IMR-90 (cell line): ENCODE results near the gene SMLR1. TPM values are rescaled to one million over a fixed set of nuclear protein-coding genes. Genes with fewer than 3 reads are reported as not detected.

Experiments used
- ATAC-seq: fragments of 200-7000 bp; cut with Tn5 transposase; 2 replicates; pipeline ENCODE4 v1.9.1; 2020; ENCODE audit warnings: low read depth, mild to moderate bottlenecking, moderate library complexity
- BruUV-seq: library from RNA; stranded (reverse); fragments of 400-500 nt; replicated peaks from 2 replicates; lab custom pipeline; 2021; lab: Mats Ljungman, UMichigan
- CTCF ChIA-PET: fragments of 300-600 bp; formaldehyde crosslinking; extraction: SDS; loops from one replicate; lab custom pipeline; 2021; ENCODE audit warnings: antibody characterized with exemption; lab: Yijun Ruan, JAX
- POLR2A ChIA-PET: fragments of 300-600 bp; sonication (Branson Sonifier 250); formaldehyde crosslinking; loops from one replicate; lab custom pipeline; 2022; ENCODE audit warnings: antibody characterized with exemption; ENCODE audit not compliant: unreplicated experiment; lab: Charles Lee
- DNase-seq: peaks from one replicate; pipeline ENCODE4 v3.0.0; 2013
- H2AFZ ChIP-seq: replicated peaks from 2 replicates; pipeline ENCODE3; 2013; ENCODE audit warnings: low read length, mild to moderate bottlenecking; ENCODE audit not compliant: poor library complexity
- H2AK5ac ChIP-seq: 2 replicates; pipeline ENCODE4 v1.6.1; 2013; ENCODE audit warnings: low read depth, low read length, inconsistent platforms
- H2AK9ac ChIP-seq: replicated peaks from 2 replicates; pipeline ENCODE3; 2013; ENCODE audit warnings: mild to moderate bottlenecking, low read depth, low read length, moderate library complexity; ENCODE audit not compliant: poor library complexity
- H2BK120ac ChIP-seq: 2 replicates; pipeline ENCODE4 v1.6.1; 2013; ENCODE audit warnings: low read depth, low read length, inconsistent platforms
- H2BK15ac ChIP-seq: 3 replicates; pipeline ENCODE4 v1.6.1; 2013; ENCODE audit warnings: low read depth, low read length, inconsistent platforms
- H2BK20ac ChIP-seq: 2 replicates; pipeline ENCODE4 v1.6.1; 2013; ENCODE audit warnings: low read depth, mild to moderate bottlenecking, inconsistent platforms, low read length, moderate library complexity
- H2BK5ac ChIP-seq: 2 replicates; pipeline ENCODE4 v1.6.1; 2013; ENCODE audit warnings: mild to moderate bottlenecking, low read depth, low read length, inconsistent platforms; ENCODE audit not compliant: poor library complexity, severe bottlenecking
- H3K14ac ChIP-seq: replicated peaks from 2 replicates; pipeline ENCODE4 v1.6.1; 2013; ENCODE audit warnings: low read depth, low read length, inconsistent platforms
- H3K18ac ChIP-seq: 2 replicates; pipeline ENCODE4 v1.6.1; 2013; ENCODE audit warnings: low read depth, low read length, control low read depth
- H3K23ac ChIP-seq: 2 replicates; pipeline ENCODE4 v1.6.1; 2013; ENCODE audit warnings: low read depth, low read length, inconsistent platforms
- H3K27ac ChIP-seq: 2 replicates; pipeline ENCODE4 v1.5.1; 2013; ENCODE audit warnings: mild to moderate bottlenecking, control low read depth, low read length; ENCODE audit not compliant: insufficient read depth
- H3K27me3 ChIP-seq: 2 replicates; pipeline ENCODE4 v1.6.1; 2013; ENCODE audit warnings: low read length; ENCODE audit not compliant: control insufficient read depth, insufficient read depth
- H3K36me3 ChIP-seq: 2 replicates; pipeline ENCODE4 v1.6.1; 2013; ENCODE audit warnings: low read length, mixed read lengths; ENCODE audit not compliant: control insufficient read depth, insufficient read depth
- H3K4ac ChIP-seq: 2 replicates; pipeline ENCODE4 v1.6.1; 2013; ENCODE audit warnings: low read depth, low read length, inconsistent platforms
- H3K4me1 ChIP-seq: 2 replicates; pipeline ENCODE4 v1.6.1; 2013; ENCODE audit warnings: low read length, mixed read lengths; ENCODE audit not compliant: control insufficient read depth, insufficient read depth
- H3K4me2 ChIP-seq: 2 replicates; pipeline ENCODE4 v1.6.1; 2013; ENCODE audit warnings: low read depth, mild to moderate bottlenecking, control low read depth, low read length, moderate library complexity
- H3K4me3 ChIP-seq: 2 replicates; pipeline ENCODE4 v1.5.1; 2013; ENCODE audit warnings: low read depth, mild to moderate bottlenecking, control low read depth, low read length, moderate library complexity; ENCODE audit not compliant: insufficient read depth
- H3K56ac ChIP-seq: 2 replicates; pipeline ENCODE4 v1.6.1; 2013; ENCODE audit warnings: low read length, inconsistent platforms; ENCODE audit not compliant: insufficient read depth; ENCODE audit errors: extremely low read depth
- H3K79me1 ChIP-seq, 2 experiments: 2 replicates each; pipeline ENCODE4 v1.6.1; 2013; ENCODE audit warnings: low read length in 2 of 2, inconsistent platforms in 1 of 2, low read depth in 1 of 2
- H3K9ac ChIP-seq: 2 replicates; pipeline ENCODE4 v1.6.1; 2013; ENCODE audit warnings: low read depth, low read length, control low read depth
- H3K9me1 ChIP-seq: 2 replicates; pipeline ENCODE4 v1.6.1; 2013; ENCODE audit warnings: low read length, inconsistent platforms; ENCODE audit not compliant: insufficient read depth
- H3K9me3 ChIP-seq: 2 replicates; pipeline ENCODE4 v1.6.1; 2013; ENCODE audit warnings: low read length; ENCODE audit not compliant: control insufficient read depth, insufficient read depth
- H4K20me1 ChIP-seq: 2 replicates; pipeline ENCODE4 v1.6.1; 2013; ENCODE audit warnings: low read length, inconsistent platforms; ENCODE audit not compliant: insufficient read depth
- H4K5ac ChIP-seq: 2 replicates; pipeline ENCODE4 v1.6.1; 2013; ENCODE audit warnings: mild to moderate bottlenecking, low read depth, low read length, control low read depth
- H4K8ac ChIP-seq, 2 experiments: 2 replicates each; pipeline ENCODE4 v1.6.1; 2013; ENCODE audit warnings: low read depth in 2 of 2, low read length in 2 of 2, control low read depth in 1 of 2, inconsistent platforms in 1 of 2
- H4K91ac ChIP-seq: 2 replicates; pipeline ENCODE4 v1.6.1; 2013; ENCODE audit warnings: low read depth, low read length, inconsistent platforms; ENCODE audit not compliant: insufficient read depth
- BHLHE40 ChIP-seq: fragments of 150-350 bp; IDR thresholded peaks from 2 replicates; pipeline ENCODE4 v1.6.1; 2016; ENCODE audit warnings: mild to moderate bottlenecking, low read depth, low read length
- CHD1 ChIP-seq: IDR thresholded peaks from 2 replicates; pipeline ENCODE4 v1.6.1; 2012; ENCODE audit warnings: low read depth, low read length, improper control_type of control experiment
- MAFK ChIP-seq: IDR thresholded peaks from 2 replicates; pipeline ENCODE4 v1.6.1; 2012; ENCODE audit warnings: low read depth, low read length, improper control_type of control experiment
- POLR2A ChIP-seq: IDR thresholded peaks from 2 replicates; pipeline ENCODE4 v1.6.1; 2012; ENCODE audit warnings: mild to moderate bottlenecking, low read depth, low read length
- RFX5 ChIP-seq: IDR thresholded peaks from 2 replicates; pipeline ENCODE4 v1.8.0; 2012; ENCODE audit warnings: low read depth, mild to moderate bottlenecking, low read length, moderate library complexity
- WGBS, 2 experiments: methylation state at CpG; one replicate each; pipeline versions ENCODE4 v1.1.5 to v1.1.7; 2013; ENCODE audit warnings: missing lambda C conversion rate in 2 of 2; ENCODE audit not compliant: insufficient read length in 1 of 2; ENCODE audit errors: extremely low coverage in 2 of 2; 5-methylcytosine and 5-hydroxymethylcytosine counted together
- dilution Hi-C: fragments of 300-500 bp; cut with HindIII; formaldehyde crosslinking; loops from one replicate; pipeline ENCODE4 v1.14.3; 2018; ENCODE audit warnings: low sequenced_read_pairs; ENCODE audit not compliant: unreplicated experiment
- in situ Hi-C: fragments of 300-500 bp; cut with MboI; formaldehyde crosslinking; loops from 3 replicates; pipeline ENCODE4 v1.14.3; 2019; ENCODE audit warnings: low sequenced_read_pairs, inconsistent platforms, mixed read lengths
- intact Hi-C: fragments of 100-400 bp; cut with micrococcal nuclease; formaldehyde crosslinking; loops from 2 replicates; pipeline ENCODE4 v1.10.0; 2022
- polyA plus RNA-seq, 3 experiments: library from polyadenylated mRNA; depleted of rRNA; stranded (reverse); fragments of >200 nt; gene quantifications; 2 replicates each; pipeline ENCODE4 v1.2.3, GENCODE V29; 2012; ENCODE audit warnings: low replicate concordance in 1 of 3
- total RNA-seq: library from RNA; depleted of rRNA; stranded (reverse); fragments of >200 nt; gene quantifications from 2 replicates; pipeline ENCODE4 v1.2.3, GENCODE V29; 2012
- TF ChIP-seq, protein P1 (sequence below): fragments of 150-350 bp; IDR thresholded peaks from 2 replicates; pipeline ENCODE4 v1.6.1; 2017; ENCODE audit warnings: mild to moderate bottlenecking, antibody characterized with exemption, low read length, low read depth
- TF ChIP-seq, protein P2 (sequence below): fragments of 150-350 bp; IDR thresholded peaks from 2 replicates; pipeline ENCODE4 v1.6.1; 2016; ENCODE audit warnings: low read depth, mild to moderate bottlenecking, low read length, moderate library complexity, borderline replicate concordance
- TF ChIP-seq, protein P3 (sequence below): conservative IDR thresholded peaks from 2 replicates; pipeline ENCODE4 v1.5.1; 2012; ENCODE audit warnings: mild to moderate bottlenecking, low read depth, low read length, improper control_type of control experiment

The SMLR1 gene
- total and polyA plus RNA-seq, 2 of the 4 experiments (the other 2 are of a cell fraction) = not detected

DNA sequence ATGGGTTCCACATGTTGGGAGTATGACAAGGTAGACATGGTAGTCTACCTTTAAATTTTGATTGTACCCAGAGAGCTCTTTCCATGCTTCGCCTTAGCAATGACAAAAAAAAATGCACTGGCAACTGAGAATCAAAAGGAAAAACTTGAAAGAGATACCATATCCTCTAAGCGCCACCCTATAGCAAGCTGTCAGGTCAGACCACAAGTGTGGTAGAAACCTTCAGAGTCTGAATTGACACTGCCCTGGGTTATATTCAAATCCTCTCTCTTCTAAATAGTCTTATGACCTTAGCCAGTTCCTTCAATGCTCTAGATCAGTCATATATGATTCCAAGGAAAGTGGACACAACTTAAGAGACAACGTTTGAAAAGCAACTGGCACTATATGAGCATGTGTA is 45.6 kb upstream of the SMLR1 start:
- Histone ChIP-seq H3K4me1 (peaks cover 2% of the 10 kb centered on the region; the same call in 1 of the 2 replicates), H3K4ac (no peak overlapping the region), H4K20me1 (no peaks in the 10 kb centered on the region), H2BK120ac (no peak overlapping the region), H3K4me3 (no peak overlapping the region), H4K91ac (no peak overlapping the region), H3K79me1 (no peaks in the 10 kb centered on the region), H3K23ac (no peak overlapping the region), H4K8ac (no peak overlapping the region), H2AK5ac (no peak overlapping the region), H2BK20ac (no peak overlapping the region), H3K27me3 (no peaks in the 10 kb centered on the region; the same call in 1 of the 2 replicates), H2BK5ac (no peak overlapping the region), H2AFZ (no peak overlapping the region), H2AK9ac (no peak overlapping the region), H3K18ac (no peak overlapping the region), H4K5ac (no peak overlapping the region), H3K9ac (no peak overlapping the region), H3K14ac (no peak overlapping the region), H3K27ac (no peak overlapping the region), H3K56ac (no peak overlapping the region), H2BK15ac (no peak overlapping the region), H3K9me1 (no peaks in the 10 kb centered on the region), H3K9me3 (no peaks in the 10 kb centered on the region; the same call in 1 of the 2 replicates), H3K36me3 (no peaks in the 10 kb centered on the region), H3K4me2 (no peak overlapping the region)
- intact Hi-C loops = no loop called here
- ChIA-PET CTCF (no interaction called here), POLR2A (no interaction called here)
- no CpG with 5 or more reads among the region's 3 CpGs for WGBS, 2 experiments
- TF ChIP-seq RFX5 = no peak
- TF ChIP-seq POLR2A = no peak
- TF ChIP-seq MAFK = no peak
- TF ChIP-seq, protein P1, sequence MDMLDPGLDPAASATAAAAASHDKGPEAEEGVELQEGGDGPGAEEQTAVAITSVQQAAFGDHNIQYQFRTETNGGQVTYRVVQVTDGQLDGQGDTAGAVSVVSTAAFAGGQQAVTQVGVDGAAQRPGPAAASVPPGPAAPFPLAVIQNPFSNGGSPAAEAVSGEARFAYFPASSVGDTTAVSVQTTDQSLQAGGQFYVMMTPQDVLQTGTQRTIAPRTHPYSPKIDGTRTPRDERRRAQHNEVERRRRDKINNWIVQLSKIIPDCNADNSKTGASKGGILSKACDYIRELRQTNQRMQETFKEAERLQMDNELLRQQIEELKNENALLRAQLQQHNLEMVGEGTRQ = no peak
- TF ChIP-seq BHLHE40 = no peak
- TF ChIP-seq, protein P2, sequence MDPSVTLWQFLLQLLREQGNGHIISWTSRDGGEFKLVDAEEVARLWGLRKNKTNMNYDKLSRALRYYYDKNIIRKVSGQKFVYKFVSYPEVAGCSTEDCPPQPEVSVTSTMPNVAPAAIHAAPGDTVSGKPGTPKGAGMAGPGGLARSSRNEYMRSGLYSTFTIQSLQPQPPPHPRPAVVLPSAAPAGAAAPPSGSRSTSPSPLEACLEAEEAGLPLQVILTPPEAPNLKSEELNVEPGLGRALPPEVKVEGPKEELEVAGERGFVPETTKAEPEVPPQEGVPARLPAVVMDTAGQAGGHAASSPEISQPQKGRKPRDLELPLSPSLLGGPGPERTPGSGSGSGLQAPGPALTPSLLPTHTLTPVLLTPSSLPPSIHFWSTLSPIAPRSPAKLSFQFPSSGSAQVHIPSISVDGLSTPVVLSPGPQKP = no peak
- no peak for TF ChIP-seq CHD1
- TF ChIP-seq, protein P3, sequence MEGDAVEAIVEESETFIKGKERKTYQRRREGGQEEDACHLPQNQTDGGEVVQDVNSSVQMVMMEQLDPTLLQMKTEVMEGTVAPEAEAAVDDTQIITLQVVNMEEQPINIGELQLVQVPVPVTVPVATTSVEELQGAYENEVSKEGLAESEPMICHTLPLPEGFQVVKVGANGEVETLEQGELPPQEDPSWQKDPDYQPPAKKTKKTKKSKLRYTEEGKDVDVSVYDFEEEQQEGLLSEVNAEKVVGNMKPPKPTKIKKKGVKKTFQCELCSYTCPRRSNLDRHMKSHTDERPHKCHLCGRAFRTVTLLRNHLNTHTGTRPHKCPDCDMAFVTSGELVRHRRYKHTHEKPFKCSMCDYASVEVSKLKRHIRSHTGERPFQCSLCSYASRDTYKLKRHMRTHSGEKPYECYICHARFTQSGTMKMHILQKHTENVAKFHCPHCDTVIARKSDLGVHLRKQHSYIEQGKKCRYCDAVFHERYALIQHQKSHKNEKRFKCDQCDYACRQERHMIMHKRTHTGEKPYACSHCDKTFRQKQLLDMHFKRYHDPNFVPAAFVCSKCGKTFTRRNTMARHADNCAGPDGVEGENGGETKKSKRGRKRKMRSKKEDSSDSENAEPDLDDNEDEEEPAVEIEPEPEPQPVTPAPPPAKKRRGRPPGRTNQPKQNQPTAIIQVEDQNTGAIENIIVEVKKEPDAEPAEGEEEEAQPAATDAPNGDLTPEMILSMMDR = no peak
- in situ Hi-C loops = no loop called here
- ATAC-seq = no peak
- dilution Hi-C loops = no loop called here
- no peak for DNase-seq
- no TSS peak for BruUV-seq
